Neuronal stem cell (in vitro differentiated cells): ENCODE measurements around the gene PGM1. TPM values are rescaled to one million over a fixed set of nuclear protein-coding genes. Genes with fewer than 3 reads are reported as not detected.

Source experiments
- DNase-seq: peaks from one replicate; pipeline ENCODE4 v3.0.0-alpha.2; 2013; ENCODE audit warnings: low spot score
- H2AFZ ChIP-seq: one replicate; pipeline ENCODE4 v1.6.1; 2013; ENCODE audit warnings: mild to moderate bottlenecking, low read length, inconsistent platforms
- H2AK5ac ChIP-seq: 2 replicates; pipeline ENCODE4 v1.6.1; 2013; ENCODE audit warnings: low read depth, mild to moderate bottlenecking, inconsistent platforms, low read length, moderate library complexity, mixed read lengths
- H2BK120ac ChIP-seq: 2 replicates; pipeline ENCODE4 v1.6.1; 2013; ENCODE audit warnings: low read depth, mild to moderate bottlenecking, inconsistent platforms, low read length, moderate library complexity, mixed read lengths
- H2BK12ac ChIP-seq: one replicate; pipeline ENCODE4 v1.6.1; 2013; ENCODE audit warnings: low read length, inconsistent platforms
- H2BK15ac ChIP-seq: 2 replicates; pipeline ENCODE4 v1.6.1; 2013; ENCODE audit warnings: mild to moderate bottlenecking, low read length, inconsistent platforms, mixed read lengths
- H2BK5ac ChIP-seq: one replicate; pipeline ENCODE4 v1.6.1; 2013; ENCODE audit warnings: inconsistent platforms, mild to moderate bottlenecking, low read length, moderate library complexity
- H3K14ac ChIP-seq: one replicate; pipeline ENCODE4 v1.6.1; 2013; ENCODE audit warnings: low read length, inconsistent platforms
- H3K18ac ChIP-seq: 2 replicates; pipeline ENCODE4 v1.6.1; 2013; ENCODE audit warnings: low read length, inconsistent platforms
- H3K23ac ChIP-seq: 2 replicates; pipeline ENCODE4 v1.6.1; 2013; ENCODE audit warnings: low read depth, mild to moderate bottlenecking, mixed read lengths, low read length, inconsistent platforms; ENCODE audit not compliant: poor library complexity
- H3K27ac ChIP-seq: replicated peaks from 3 replicates; pipeline ENCODE4 v1.5.1; 2013; ENCODE audit warnings: low read length, inconsistent platforms
- H3K27me3 ChIP-seq, 3 experiments: 2 replicates each; pipeline ENCODE4 v1.6.1; 2013; ENCODE audit warnings: low read length in 3 of 3, mild to moderate bottlenecking in 2 of 3, inconsistent platforms in 1 of 3, low read depth in 1 of 3, mixed read lengths in 1 of 3, moderate library complexity in 1 of 3; ENCODE audit not compliant: control insufficient read depth in 3 of 3, insufficient read depth in 3 of 3
- H3K36me3 ChIP-seq, 2 donors: replicated peaks in 1 of 2; 2 replicates each; pipeline ENCODE4 v1.6.1; 2013; ENCODE audit warnings: low read length in 2 of 2; ENCODE audit not compliant: control insufficient read depth in 2 of 2, insufficient read depth in 2 of 2
- H3K4ac ChIP-seq: 2 replicates; pipeline ENCODE4 v1.6.1; 2013; ENCODE audit warnings: inconsistent platforms, mild to moderate bottlenecking, low read length, moderate library complexity
- H3K4me1 ChIP-seq, 2 donors: 1 replicate in 1 of 2; 2 replicates in 1 of 2; pipeline ENCODE4 v1.6.1; 2013; ENCODE audit warnings: low read length in 2 of 2, low read depth in 1 of 2; ENCODE audit not compliant: control insufficient read depth in 2 of 2, insufficient read depth in 1 of 2
- H3K4me2 ChIP-seq: one replicate; pipeline ENCODE4 v1.6.1; 2013; ENCODE audit warnings: mild to moderate bottlenecking, low read length, inconsistent platforms; ENCODE audit not compliant: insufficient read depth, poor library complexity, severe bottlenecking
- H3K4me3 ChIP-seq, 2 donors: 2 replicates each; pipeline ENCODE4 v1.5.1; 2013; ENCODE audit warnings: low read length in 2 of 2, mild to moderate bottlenecking in 2 of 2, inconsistent platforms in 1 of 2, moderate library complexity in 1 of 2
- H3K79me1 ChIP-seq: one replicate; pipeline ENCODE4 v1.6.1; 2013; ENCODE audit warnings: low read depth, mild to moderate bottlenecking, inconsistent platforms, low read length, moderate library complexity
- H3K9ac ChIP-seq: one replicate; pipeline ENCODE4 v1.6.1; 2013; ENCODE audit warnings: mild to moderate bottlenecking, low read depth, low read length, inconsistent platforms; ENCODE audit not compliant: poor library complexity
- H3K9me3 ChIP-seq, 2 donors: replicated peaks in 1 of 2; 2 replicates each; pipeline versions ENCODE3 to v1.6.1; 2013; ENCODE audit warnings: low read length in 2 of 2, mild to moderate bottlenecking in 2 of 2, inconsistent platforms in 1 of 2, low read depth in 1 of 2, mixed read lengths in 1 of 2, moderate library complexity in 1 of 2; ENCODE audit not compliant: control insufficient read depth in 2 of 2, insufficient read depth in 1 of 2
- H4K8ac ChIP-seq: one replicate; pipeline ENCODE4 v1.6.1; 2013; ENCODE audit warnings: low read depth, mild to moderate bottlenecking, inconsistent platforms, low read length, moderate library complexity
- H4K91ac ChIP-seq: one replicate; pipeline ENCODE4 v1.6.1; 2013; ENCODE audit warnings: low read length, low read depth, mild to moderate bottlenecking, inconsistent platforms; ENCODE audit not compliant: poor library complexity
- WGBS, 2 donors: extraction: QIAGEN DNeasy Blood & Tissue Kit; methylation state at CpG; one replicate each; pipeline ENCODE4 v1.1.7; 2013; ENCODE audit warnings: missing lambda C conversion rate in 2 of 2, mixed read lengths in 1 of 2; ENCODE audit not compliant: insufficient read length in 2 of 2, insufficient replicate concordance in 1 of 2; ENCODE audit errors: extremely low coverage in 2 of 2; 5-methylcytosine and 5-hydroxymethylcytosine counted together
- polyA plus RNA-seq, 2 experiments: library from polyadenylated mRNA; stranded (reverse); fragments of 200-250 nt; gene quantifications; one replicate each; pipeline ENCODE4 v1.2.3, GENCODE V29; 2013

PGM1 gene
- polyA plus RNA-seq (2013, experiment 1 of 2): 7.3 TPM
- 7.1 TPM for polyA plus RNA-seq (2013, experiment 2 of 2)

DNA sequence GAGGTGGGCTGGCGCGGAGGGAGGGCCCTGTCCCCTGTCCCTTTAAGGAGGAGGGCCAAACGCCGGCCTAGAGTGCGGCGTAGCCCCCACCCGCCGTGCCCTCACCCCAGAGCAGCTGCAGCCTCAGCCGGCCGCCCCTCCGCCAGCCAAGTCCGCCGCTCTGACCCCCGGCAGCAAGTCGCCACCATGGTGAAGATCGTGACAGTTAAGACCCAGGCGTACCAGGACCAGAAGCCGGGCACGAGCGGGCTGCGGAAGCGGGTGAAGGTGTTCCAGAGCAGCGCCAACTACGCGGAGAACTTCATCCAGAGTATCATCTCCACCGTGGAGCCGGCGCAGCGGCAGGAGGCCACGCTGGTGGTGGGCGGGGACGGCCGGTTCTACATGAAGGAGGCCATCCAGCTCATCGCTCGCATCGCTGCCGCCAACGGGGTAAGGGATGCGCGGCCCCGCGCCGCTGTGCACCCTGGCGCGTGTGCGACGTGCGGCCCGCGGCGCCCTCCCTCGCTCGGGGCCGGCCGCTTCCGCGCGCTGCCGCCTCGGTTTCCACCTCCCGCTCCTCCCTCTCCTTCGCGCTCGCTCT, at the start of gene PGM1:
PGM1 (plus strand) TSS at position 109 of the 583 bp plus-strand sequence; CDS start at position 187, 78 bp downstream.
- Histone ChIP-seq H3K18ac (peak within 1 kb of the TSS; percentile 76), H4K91ac (no peak within 1 kb of the TSS), H2BK120ac (no peak within 1 kb of the TSS), H3K23ac (peak within 1 kb of the TSS; percentile 22), H3K27me3 (peaks cover 0 to 21% (median 0%) of the 10 kb centered on the region in 3 experiments), H3K79me1 (peaks cover 2% of the 10 kb centered on the region), H2BK12ac (peak within 1 kb of the TSS; percentile 60), H3K14ac (peak within 1 kb of the TSS; percentile 85), H2AFZ (peak within 1 kb of the TSS; percentile 100), H3K4me3 (peak within 1 kb of the TSS; percentile 83 to 93), H2BK5ac (no peak within 1 kb of the TSS), H4K8ac (no peak within 1 kb of the TSS), H3K36me3 (no peaks in the 10 kb centered on the region), H3K9me3 (no peaks in the 10 kb centered on the region), H3K9ac (peak within 1 kb of the TSS; percentile 87), H3K27ac (no peak within 1 kb of the TSS), H3K4ac (no peak within 1 kb of the TSS), H3K4me1 (peaks cover 4% of the 10 kb centered on the region in 2 donors), H2AK5ac (no peak within 1 kb of the TSS), H3K4me2 (peak within 1 kb of the TSS; percentile 95), H2BK15ac (peak within 1 kb of the TSS; percentile 8)
- WGBS, 2 donors: no CpG with 5 or more reads among the region's 64 CpGs
- peak; percentile 49 for DNase-seq

DNA sequence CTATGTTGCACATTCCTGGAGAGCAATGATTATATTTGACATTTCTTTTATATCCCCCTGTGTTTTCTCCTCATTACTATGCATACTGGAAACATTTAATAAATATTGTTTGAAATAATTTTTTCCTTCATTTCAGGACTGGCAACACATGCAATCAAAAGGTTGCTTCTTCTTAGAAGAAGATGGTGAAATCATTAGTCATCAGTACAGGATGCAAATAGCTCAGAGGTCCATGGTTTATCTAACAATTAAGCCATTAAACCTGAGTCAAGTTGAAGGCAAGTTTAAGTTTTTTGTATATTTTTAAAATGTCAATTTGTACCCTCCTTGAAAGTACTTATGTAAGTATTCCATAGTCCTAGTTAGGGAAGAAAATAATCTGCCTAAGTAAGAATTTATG, 47.4 kb upstream of the PGM1 start:
- Histone ChIP-seq H2AK5ac (no peak overlapping the region), H3K9me3 (peaks cover 0 to 2% of the 10 kb centered on the region in 2 donors), H2BK5ac (no peak overlapping the region), H3K4ac (no peak overlapping the region), H3K9ac (no peak overlapping the region), H2BK15ac (no peak overlapping the region), H3K4me2 (no peak overlapping the region), H3K79me1 (no peaks in the 10 kb centered on the region), H3K4me1 (no peaks in the 10 kb centered on the region), H4K91ac (no peak overlapping the region), H3K36me3 (no peaks in the 10 kb centered on the region), H3K27me3 (no peaks in the 10 kb centered on the region), H4K8ac (no peak overlapping the region), H3K14ac (no peak overlapping the region), H3K4me3 (no peak overlapping the region), H3K18ac (no peak overlapping the region), H2AFZ (no peak overlapping the region), H3K23ac (no peak overlapping the region), H2BK12ac (no peak overlapping the region), H2BK120ac (no peak overlapping the region), H3K27ac (no peak overlapping the region)
- no peak for DNase-seq

DNA sequence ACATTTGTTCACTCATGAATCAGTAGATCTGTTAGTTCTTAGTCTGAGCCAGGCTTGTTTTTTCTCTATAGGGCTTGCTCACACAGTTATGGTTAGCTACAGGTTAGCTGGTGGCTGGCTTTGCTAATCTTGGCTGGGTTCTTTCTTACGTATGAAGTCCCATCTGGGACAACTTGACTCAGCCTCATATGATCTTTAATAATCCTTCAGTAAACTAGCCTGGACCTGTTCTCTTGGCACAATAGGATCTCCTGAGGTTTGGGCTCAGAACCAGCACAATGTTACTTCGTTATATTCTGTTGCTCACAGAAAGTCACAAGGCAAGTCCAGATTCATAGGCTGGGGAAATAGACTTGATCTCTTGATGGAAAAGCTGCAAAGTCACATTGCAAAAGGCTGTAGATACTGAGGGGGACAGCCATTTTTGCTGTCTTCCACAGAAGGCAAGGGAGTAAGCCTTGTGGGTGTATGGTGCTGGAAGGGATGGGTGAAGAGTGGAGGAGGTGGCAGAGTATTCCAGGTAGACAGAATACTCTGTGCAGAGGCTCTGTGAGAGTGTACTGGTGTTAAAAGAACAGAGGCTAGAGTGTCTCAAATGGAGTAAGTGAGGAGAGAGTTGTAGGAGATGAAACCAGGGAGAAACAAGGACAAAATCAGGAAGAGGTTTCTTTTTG, 45.5 kb upstream of the PGM1 start:
- Histone ChIP-seq H3K18ac (no peak overlapping the region), H2AFZ (no peak overlapping the region), H3K79me1 (no peaks in the 10 kb centered on the region), H2BK12ac (no peak overlapping the region), H2BK120ac (no peak overlapping the region), H3K27ac (no peak overlapping the region), H3K9ac (no peak overlapping the region), H3K27me3 (no peaks in the 10 kb centered on the region), H4K91ac (no peak overlapping the region), H3K14ac (no peak overlapping the region), H3K36me3 (no peaks in the 10 kb centered on the region), H3K4me3 (no peak overlapping the region), H4K8ac (no peak overlapping the region), H3K9me3 (peaks cover 0 to 2% of the 10 kb centered on the region in 2 donors), H3K4ac (no peak overlapping the region), H2BK5ac (no peak overlapping the region), H2BK15ac (no peak overlapping the region), H2AK5ac (no peak overlapping the region), H3K4me1 (no peaks in the 10 kb centered on the region), H3K23ac (no peak overlapping the region), H3K4me2 (no peak overlapping the region)
- no peak for DNase-seq
- WGBS, 2 donors: no CpG with 5 or more reads among the region's 2 CpGs

DNA sequence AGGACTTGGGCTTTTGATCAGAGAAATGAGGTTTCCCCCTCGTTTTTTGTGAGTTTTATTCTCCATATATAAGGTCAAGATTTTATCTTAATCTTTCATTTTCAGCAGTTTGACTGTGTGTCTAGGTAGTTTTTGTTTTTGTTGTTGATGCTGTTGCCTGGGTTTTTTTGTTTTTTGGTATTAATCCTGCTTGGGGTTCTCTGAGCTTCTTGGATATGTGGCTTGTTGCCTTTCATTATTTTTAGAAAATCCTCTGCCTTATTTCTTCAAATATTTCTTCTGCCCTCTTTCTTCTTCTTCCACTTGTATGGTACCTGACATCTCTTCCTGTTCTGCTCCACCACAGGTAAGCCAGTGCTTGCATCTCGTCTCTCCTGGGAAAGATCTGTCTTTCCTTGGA, 44.9 kb upstream of the PGM1 start:
- Histone ChIP-seq H3K27ac (no peak overlapping the region), H3K18ac (no peak overlapping the region), H3K23ac (no peak overlapping the region), H4K91ac (no peak overlapping the region), H3K9me3 (peaks cover 0 to 2% of the 10 kb centered on the region in 2 donors), H3K4me3 (no peak overlapping the region), H3K4me1 (no peaks in the 10 kb centered on the region), H2AK5ac (no peak overlapping the region), H3K27me3 (no peaks in the 10 kb centered on the region), H3K4ac (no peak overlapping the region), H2BK120ac (no peak overlapping the region), H3K79me1 (no peaks in the 10 kb centered on the region), H2BK5ac (no peak overlapping the region), H4K8ac (no peak overlapping the region), H3K14ac (no peak overlapping the region), H2BK12ac (no peak overlapping the region), H3K9ac (no peak overlapping the region), H2BK15ac (no peak overlapping the region), H3K36me3 (no peaks in the 10 kb centered on the region), H3K4me2 (no peak overlapping the region), H2AFZ (no peak overlapping the region)
- no peak for DNase-seq
- no CpG with 5 or more reads among the region's 2 CpGs for WGBS, 2 donors
